Measurements from ENCODE around the gene PADI3. TPM values are rescaled to one million over a fixed set of nuclear protein-coding genes. Genes with fewer than 3 reads are reported as not detected.

Gene PADI3, protein sequence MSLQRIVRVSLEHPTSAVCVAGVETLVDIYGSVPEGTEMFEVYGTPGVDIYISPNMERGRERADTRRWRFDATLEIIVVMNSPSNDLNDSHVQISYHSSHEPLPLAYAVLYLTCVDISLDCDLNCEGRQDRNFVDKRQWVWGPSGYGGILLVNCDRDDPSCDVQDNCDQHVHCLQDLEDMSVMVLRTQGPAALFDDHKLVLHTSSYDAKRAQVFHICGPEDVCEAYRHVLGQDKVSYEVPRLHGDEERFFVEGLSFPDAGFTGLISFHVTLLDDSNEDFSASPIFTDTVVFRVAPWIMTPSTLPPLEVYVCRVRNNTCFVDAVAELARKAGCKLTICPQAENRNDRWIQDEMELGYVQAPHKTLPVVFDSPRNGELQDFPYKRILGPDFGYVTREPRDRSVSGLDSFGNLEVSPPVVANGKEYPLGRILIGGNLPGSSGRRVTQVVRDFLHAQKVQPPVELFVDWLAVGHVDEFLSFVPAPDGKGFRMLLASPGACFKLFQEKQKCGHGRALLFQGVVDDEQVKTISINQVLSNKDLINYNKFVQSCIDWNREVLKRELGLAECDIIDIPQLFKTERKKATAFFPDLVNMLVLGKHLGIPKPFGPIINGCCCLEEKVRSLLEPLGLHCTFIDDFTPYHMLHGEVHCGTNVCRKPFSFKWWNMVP
- total RNA-seq, result not detected

DNA sequence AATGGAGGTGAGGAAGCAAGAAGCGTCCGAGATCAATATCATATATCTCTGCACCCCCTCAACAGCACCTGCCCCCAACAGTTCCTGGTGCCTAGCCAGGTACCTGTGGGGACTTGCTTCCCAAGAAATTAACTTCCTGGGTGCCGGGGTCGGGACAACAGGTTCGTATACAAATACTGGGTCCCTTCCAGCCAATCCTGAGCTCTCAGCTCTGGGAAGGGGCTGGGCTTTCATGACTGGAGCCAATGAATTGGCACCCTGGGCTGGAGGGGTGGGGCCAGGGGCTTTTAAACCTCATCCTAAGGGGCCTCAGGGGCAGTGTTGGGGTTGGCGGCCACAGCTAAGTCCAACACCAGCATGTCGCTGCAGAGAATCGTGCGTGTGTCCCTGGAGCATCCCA is at the start of gene PADI3:
PADI3 (plus strand) TSS at position 318 of the 400 bp plus-strand sequence; CDS start at position 358, 40 bp downstream.
- DNase-seq (ENCODE audit: low spot score in 2 of 2), result no peak
- no peak for FAIRE-seq

DNA sequence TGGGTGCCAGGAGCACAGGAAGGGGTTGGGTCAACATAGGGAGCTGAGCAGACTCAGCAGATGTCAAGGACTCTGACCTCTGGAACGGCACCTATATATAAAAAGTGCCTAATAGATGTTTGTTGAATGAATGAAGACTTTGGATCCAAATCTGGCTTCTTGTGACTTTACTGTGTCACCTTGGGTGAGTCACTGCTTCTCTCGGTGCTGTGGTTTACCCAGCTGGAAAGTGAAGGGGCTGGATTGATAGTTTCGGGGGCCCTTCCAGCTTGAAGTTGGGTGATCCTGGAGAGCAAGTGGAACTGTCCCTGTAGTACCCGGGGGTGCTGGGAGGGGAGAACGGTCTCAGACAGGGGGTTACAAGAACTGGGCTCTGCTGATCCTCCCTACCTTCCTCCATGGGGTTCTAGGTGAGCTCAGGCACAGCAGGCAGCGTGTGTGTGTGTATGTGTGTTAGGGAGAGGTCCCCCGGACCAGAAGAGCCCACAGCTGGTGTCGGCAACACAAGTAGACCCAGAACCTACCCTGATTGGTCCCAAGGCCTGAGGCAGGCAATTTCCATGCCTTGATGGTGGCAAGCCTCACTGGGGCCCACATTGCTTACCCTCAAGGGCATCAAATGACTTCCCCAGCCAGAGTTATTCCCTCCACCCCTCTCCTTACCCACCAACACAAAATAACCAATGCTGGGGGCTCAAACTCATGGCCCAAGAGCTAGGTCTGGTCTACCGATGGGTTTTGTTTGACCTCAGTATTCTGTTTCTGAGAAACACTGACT is 49.4 kb upstream of the PADI3 start:
- no peak for FAIRE-seq
- no peak for DNase-seq (ENCODE audit: low spot score in 2 of 2)

DNA sequence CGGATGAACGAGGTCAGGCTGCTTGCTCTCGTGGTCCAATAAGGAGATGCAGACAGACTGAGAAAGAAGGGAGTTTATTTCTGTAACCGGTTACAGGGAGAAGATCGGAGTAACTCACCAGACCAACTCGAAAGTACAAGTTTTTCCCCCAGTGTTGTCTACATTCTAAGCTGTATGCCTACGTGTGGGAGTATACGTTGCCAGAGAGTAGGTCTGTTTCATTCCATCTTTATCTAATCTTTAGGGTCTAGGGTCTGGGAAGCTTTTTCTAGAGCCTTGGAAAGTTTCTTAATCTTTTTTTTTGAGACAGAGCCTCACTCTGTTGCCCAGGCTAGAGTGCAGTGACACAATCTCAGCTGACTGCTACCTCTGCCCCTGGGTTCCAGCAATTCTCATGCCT is 48.7 kb upstream of the PADI3 start:
- no peak for DNase-seq (ENCODE audit: low spot score in 2 of 2)
- no peak for FAIRE-seq

DNA sequence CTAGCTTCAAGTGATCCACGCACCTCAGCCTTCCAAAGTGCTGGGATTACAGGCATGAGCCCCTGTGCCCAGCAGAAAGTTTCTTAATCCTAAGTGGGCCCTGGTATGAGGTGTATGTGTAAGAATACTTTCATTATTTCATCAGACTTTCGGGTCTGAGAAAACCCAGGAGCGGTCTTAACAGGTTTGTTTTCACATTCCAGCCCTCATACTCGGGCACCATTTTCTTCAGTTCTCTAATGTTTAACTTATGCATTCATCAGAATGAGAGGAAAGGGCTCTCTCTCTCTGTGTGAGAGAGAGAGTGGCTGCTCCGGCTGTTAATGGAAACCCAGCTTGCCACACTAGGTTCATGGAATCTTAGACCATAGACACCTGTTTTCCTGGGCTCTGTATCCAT is 48.1 kb upstream of the PADI3 start:
- DNase-seq (ENCODE audit: low spot score in 2 of 2), result no peak

DNA sequence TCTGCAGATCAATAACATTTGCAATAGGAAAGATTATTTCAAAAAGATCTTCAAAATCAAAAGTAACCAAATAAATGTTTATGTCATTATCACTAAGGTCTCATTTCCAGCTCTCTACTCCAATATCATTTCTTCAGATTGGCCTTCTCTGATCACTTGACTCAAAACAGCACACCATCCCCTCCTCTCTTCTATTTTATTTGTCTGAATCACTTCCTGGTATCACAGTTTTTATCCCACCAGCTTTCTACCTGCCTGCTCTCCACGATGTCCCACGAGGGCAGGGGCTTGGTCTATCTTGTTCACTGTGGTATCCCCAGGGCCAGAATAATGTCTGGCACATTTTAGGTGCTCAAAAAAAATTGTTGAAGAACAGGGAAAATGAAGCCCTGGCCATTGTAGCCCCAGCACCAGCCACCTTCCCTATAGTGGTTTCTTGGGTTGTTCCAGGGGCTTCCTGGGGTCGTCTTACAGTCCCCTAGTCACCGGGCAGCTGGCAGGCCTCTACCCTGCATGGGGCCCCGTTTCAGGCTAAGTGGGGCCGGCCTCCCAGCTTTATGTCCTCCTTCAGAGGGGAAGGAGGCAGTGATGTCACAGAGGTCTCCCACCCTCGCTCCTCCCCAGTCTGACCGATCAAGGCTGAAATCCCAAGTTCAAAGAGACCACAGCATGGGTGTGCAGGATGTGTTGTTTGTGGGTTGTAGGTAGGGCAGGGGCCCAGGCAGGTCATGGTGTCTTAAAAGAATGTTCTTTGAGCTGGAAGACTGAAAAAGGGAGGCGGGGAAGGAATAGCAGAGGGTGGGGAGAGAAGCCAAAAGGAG is 47.5 kb upstream of the PADI3 start:
- FAIRE-seq, result no peak

More for the DNA sequence above, 48.1 kb upstream of the PADI3 start:
- FAIRE-seq, result no peak

DNA sequence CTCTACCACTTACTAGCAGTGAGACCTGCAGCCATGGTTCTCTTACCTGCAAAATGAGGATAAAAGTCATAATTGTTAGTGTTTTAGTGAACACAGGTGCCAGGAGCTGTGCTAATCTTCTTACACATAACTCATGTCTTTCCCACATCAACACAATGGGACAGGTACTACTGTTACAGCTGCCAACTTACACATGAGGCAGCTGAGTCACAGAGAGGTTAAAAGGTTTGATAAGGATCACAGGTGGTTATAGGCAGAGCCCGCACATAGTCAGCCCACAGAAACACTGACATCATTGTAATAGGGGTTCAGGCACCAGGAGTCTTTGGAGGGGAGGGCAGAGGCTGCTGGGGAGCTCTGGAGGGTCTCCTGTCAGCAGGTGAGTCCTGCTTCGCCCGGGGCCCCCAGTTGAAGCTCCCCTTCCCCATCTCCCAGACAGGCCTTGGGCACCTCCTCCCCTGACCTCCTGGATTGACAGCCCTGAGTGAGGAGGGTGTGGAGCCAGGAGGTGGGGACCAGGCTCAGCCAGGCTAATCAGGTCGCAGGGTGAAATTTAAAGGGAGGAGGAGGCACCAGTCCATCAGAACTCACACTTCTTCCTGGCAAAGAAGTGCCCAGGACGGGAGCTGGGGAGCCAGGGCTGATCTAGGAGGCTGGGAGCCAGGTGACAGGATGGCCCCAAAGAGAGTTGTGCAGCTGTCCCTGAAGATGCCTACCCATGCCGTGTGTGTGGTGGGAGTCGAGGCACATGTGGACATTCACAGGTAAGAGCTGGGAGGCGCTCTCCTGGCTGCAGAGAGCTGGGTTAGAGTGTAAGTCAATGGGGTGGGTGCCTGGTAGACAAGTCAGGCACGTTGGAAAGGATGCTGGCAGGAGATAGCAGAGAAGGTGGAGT is 44.1 kb upstream of the PADI3 start, which contains the start of gene PADI1:
PADI1 (plus strand) TSS at position 583 of the 895 bp plus-strand sequence; CDS start at position 673, 90 bp downstream.
- DNase-seq (ENCODE audit: low spot score in 2 of 2), result no peak
- FAIRE-seq, result no peak

More for the DNA sequence above, 47.5 kb upstream of the PADI3 start:
- DNase-seq (ENCODE audit: low spot score in 2 of 2), result no peak

DNA sequence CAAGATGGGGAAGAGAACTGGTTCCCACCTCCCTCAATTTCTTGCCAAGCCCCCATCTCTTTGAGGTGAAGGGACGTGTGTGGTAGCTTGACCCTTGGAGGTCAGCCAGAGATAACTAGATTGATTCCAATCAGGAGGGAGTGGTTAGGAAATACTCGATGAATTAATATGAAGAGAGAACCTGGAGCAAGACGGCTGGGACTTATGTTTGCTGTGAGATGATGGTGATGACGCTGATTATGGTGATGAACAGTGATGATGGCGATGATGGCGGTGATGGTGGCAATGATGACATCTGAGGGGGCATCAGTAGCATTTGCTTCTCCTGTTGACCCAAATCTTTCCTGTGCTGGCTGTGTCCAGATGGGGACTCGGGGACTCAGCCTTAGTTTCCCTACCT is 43.2 kb upstream of the PADI3 start:
- no peak for FAIRE-seq

DNA sequence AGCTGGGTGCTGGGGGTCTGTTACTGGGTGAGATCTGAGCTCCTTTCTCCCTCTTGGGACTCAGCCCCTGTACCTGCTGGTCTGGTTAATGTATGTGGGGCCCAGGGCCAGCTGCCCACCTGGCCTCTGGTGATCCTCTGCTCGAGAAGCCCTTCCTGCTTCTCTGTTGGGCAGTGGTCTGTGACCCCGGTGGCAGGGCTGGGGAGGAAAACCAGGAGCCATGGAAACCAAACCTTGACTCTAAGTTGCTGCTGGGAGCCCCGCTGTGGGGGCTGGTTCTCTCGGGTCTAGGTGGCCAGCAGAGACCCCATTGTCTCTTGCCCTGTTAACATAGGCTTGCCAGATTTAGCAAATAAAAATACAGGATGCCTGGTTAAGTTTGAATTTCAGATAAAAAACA is 42.7 kb upstream of the PADI3 start:
- no peak for FAIRE-seq
- no peak for DNase-seq (ENCODE audit: low spot score in 2 of 2)

More for the DNA sequence above, 43.2 kb upstream of the PADI3 start:
- DNase-seq (ENCODE audit: low spot score in 2 of 2), result no peak

DNA sequence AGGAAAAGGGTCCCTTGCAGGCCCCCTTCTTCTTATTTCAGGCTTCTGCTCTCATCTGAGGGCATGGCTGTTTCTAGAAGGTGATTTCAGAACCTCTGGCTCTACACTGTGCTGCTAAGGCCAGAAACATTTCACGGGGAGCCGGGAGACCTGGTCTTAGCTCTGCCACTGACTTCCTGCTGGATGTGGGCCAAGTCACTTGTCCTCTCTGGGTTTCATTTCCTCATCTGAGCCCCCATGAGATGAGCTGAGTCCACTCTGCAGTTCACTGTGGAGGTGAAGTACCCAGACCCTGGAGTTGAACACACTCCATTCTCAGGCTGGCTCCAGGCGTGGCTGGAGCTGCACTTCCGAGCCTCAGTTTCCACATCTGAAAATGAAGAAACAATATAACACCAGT is 41.9 kb upstream of the PADI3 start:
- DNase-seq (ENCODE audit: low spot score in 2 of 2), result no peak

DNA sequence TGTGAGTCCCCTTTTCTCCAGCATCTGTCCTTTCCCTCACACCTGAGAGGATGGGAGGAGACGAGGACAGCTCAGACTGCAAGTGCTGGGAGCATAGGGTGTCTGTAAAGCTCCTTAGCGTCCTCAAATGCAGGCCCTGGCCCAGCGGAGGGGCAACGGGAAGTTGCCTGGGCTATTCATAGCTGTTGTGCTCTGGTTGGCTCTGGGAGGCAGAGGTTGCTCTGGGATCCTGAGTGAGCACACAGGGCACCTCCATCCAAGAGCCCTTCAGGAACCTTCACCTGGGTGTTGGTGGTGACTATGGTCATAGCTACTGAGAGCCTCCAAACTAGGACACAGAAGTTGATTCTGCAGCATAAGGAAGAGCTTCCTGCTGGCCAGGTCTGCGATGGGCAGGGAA is 41.4 kb upstream of the PADI3 start:
- no peak for FAIRE-seq
- no peak for DNase-seq (ENCODE audit: low spot score in 2 of 2)

More for the DNA sequence above, 41.9 kb upstream of the PADI3 start:
- FAIRE-seq, result no peak

DNA sequence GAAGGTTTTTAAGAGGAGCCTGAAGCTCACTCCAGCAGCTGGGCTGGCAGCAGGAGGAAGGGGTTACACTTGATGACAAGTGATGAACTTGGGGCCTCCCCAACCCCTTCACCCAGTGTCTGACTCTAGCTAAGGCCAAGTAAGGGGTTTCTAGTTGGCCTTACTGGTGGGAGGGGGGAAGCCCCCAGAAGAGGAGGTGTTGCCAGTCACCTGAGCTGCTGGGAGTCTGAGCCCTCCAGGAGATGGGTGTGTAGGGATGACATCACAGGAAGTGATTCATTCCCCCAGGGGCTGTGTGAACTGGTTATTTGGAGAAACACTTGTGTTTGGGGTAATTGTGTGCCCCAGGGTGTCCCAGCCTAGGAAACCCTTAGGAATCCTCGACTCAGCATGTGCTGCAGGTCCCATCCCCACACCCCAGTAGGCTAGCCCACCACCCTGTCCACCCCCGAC is 40.9 kb upstream of the PADI3 start:
- DNase-seq (ENCODE audit: low spot score in 2 of 2) (no peak), FAIRE-seq (no peak)

DNA sequence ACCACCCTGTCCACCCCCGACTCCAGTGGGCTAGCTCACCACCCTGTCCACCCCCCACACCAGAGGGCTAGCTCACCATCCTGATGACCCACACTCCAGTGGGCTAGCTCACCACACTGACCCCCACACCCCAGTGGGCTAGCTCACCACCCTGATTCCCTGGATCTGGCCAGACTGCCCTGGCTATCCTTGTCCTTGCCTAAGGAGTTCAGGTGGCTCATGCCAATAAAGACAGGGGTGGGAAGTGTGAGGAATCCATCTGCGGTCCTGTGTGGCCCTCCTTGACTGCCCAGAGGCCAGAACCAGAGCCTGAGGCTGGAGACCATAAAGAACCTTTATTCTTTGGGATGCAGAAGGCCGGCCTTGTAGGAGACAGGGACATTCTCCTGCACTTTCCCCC is 40.4 kb upstream of the PADI3 start:
- DNase-seq (ENCODE audit: low spot score in 2 of 2) (no peak), FAIRE-seq (no peak)

DNA sequence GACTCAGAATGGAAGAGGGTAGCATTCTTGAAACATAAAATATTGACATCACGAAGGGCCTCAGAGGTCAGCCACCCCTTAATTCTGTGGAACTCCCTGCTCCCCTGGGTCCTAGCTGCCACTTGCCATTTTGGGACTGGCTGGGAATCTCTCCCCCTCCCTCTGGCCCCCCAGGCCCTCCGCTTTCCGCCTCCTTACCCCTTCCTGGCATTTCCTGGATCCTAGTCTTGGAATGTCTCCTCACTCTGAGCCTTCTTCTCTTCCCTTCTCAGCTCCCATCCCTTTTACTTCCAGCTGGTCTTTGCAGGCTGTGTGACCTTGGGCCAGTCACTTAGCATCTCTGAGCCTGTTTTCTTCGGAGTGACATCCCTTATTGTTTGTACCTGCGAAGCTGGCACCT is 39.5 kb upstream of the PADI3 start:
- no peak for DNase-seq (ENCODE audit: low spot score in 2 of 2)
- no peak for FAIRE-seq

DNA sequence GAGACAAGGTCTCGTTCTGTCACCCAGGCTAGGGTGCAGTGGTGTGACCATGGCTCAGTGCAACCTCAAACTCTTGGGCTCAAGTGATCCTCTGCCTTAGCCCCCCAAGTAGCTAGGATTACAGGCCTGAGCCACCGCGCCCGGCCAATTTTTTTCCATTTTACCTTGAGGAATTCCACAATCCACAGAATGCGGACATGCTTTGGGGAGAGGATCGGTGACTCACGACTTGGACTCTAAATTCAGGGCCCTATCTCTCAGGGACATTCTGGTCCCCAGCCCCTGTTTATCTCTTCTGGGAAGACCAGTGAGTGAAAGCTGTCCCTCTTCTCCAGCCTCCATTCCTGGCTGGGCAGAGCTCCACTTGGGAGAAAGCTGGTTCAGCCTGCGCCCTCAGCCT is 38.7 kb upstream of the PADI3 start:
- DNase-seq (ENCODE audit: low spot score in 2 of 2) (no peak), FAIRE-seq (no peak)

DNA sequence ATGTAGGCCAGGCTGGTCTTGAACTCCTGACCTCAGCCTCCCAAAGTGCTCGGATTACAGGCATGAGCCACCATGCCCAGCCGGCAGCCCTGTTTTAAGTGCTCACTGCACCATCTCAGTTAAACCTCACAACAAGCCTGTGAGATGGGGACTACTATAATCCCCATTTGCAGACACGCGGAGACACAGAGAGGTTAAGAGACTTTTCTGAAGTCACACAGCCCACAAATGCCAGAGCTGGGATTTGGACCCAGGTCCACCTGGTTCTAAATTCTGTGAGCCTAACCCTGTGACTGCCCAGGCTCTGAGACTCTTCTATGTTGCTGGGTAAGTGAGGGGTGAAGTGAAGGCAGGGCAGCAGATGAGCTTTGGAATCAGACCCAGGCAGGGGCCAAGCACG is 37.5 kb upstream of the PADI3 start:
- FAIRE-seq (no peak), DNase-seq (ENCODE audit: low spot score in 2 of 2) (no peak)

DNA sequence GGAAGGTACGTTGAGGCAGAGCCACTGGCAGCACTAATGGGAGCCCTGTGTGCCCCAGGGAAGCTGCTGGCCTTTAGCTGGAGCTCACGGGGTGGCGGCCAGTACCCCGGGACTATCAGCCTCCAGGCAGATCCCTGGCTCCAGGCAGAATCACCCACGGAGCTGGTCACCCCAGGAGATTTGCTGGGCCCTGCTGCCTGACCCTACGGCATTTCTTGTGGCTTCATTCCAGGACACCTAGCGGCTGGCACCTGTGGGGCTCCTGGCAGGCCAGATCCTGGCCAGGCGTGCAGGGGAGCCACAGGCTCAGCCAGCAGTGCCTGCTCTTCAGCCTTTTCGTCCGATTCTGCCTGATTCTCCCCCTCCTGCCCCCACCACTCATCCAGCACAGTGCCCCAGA is 36.9 kb upstream of the PADI3 start:
- DNase-seq (ENCODE audit: low spot score in 2 of 2) (no peak), FAIRE-seq (no peak)

DNA sequence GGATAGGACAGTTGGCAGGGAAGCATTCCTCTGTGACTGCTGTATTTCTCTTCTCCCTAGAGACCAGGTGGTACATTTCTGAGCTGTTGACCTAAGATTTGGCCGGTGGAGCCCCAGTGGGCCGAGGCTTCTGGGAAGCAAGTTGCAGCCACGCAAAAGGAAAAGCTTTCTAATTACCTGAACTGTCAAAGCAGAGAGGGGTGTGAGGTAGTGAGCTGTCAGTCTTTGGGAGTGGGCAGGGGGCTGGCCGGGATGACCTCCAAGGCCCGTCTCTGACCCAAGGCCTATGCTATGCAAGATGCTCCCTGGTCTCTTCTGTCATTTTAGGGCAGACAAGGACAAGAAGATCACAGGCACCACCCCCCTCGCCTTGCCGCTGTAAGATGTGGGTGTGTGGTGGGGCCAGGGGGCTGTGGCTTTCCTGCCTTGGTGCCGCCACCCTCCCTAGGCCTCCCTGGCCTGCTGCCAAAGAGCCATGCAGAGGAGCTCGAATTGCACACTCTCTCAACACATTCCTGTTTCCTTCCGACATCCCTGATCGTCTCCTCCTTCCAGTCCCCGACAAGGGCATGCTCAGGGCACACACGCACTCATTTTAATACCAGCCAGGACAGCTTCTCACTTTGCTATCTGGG is 36.3 kb upstream of the PADI3 start:
- DNase-seq (ENCODE audit: low spot score in 2 of 2), result no peak
- no peak for FAIRE-seq

DNA sequence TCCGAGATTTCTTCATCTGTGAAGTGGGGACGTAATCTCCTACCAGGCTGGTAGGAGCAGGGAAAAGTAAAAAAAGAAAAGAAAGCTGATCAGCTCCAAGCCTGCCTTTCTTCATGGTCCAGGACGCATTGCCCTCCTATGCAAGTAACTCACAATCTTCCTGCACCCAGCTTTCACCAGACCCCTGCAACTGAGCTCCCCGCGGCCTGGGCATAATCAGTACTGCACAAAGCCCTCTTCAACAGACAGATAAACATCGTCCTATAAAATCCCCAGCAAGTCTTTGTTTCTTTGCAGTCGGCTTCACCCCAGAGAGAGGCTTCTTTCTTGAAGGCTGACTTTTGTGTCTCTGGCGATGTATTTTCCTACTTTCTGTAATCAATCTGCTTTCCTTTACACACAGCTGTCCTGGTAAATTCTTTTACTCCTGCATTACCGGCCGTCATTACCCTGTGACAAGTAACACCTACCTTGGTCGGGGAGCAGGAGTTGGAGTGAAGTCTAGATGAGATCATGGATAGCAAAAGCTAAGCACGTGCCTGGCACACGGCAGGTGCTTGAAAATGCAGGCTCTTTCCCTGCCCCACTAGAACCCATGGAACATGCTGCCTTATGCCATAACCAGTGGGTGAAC is 35.6 kb upstream of the PADI3 start:
- FAIRE-seq, result no peak

More for the DNA sequence above, 35.6 kb upstream of the PADI3 start:
- no peak for DNase-seq (ENCODE audit: low spot score in 2 of 2)

Data from frontal cortex (tissue), 4 donors.